ENCODE data around the gene NRIP1.

NRIP1 gene

GRCh38 chr21:15027056-15027455, 37.7 kb downstream of the NRIP1 start:
- Histone ChIP-seq H3K9me3 (ENCODE audit: control insufficient read depth, insufficient read depth, low read length) (no peaks in the 10 kb centered on the region), H3K27ac (ENCODE audit: low read length) (no peak overlapping the region), H3K4me3 (ENCODE audit: low read length) (no peak overlapping the region), H3K27me3 (ENCODE audit: control insufficient read depth, insufficient read depth, low read length) (no peaks in the 10 kb centered on the region), H3K36me3 (ENCODE audit: control insufficient read depth, insufficient read depth, low read length) (no peaks in the 10 kb centered on the region), H3K4me1 (ENCODE audit: control insufficient read depth, insufficient read depth, low read length) (no peaks in the 10 kb centered on the region)
- no peak for DNase-seq (ENCODE audit: low read depth, low spot score)
- WGBS (ENCODE audit: insufficient coverage, insufficient read length) = 100% methylated on average over 2 of the region's 5 CpGs

DNA sequence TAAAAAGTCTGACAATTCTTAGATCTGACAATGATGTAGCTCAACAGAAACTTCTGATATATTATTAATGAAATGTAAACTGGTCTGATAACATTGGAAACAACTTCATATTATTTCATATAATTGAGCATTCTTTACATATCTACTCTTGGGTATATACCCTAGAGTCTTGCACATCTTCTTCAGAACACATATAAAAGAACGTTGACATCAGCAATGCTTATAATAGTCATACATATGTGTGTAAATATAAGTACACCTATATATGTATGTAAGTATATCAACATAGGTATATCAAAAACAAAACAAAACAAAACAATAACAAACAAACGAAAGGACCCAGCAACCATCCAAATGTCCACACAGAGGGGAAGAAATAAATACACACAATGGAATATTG, 38.4 kb downstream of the NRIP1 start:
- WGBS (ENCODE audit: insufficient coverage, insufficient read length) = no CpG with 5 or more reads among the region's 2 CpGs
- Histone ChIP-seq H3K9me3 (ENCODE audit: control insufficient read depth, insufficient read depth, low read length) (no peaks in the 10 kb centered on the region), H3K4me3 (ENCODE audit: low read length) (no peak overlapping the region), H3K36me3 (ENCODE audit: control insufficient read depth, insufficient read depth, low read length) (no peaks in the 10 kb centered on the region), H3K27me3 (ENCODE audit: control insufficient read depth, insufficient read depth, low read length) (no peaks in the 10 kb centered on the region), H3K4me1 (ENCODE audit: control insufficient read depth, insufficient read depth, low read length) (no peaks in the 10 kb centered on the region), H3K27ac (ENCODE audit: low read length) (no peak overlapping the region)
- DNase-seq (ENCODE audit: low read depth, low spot score) = no peak

GRCh38 chr21:15023776-15024175, 41.0 kb downstream of the NRIP1 start:
- no CpG with 5 or more reads among the region's 5 CpGs for WGBS (ENCODE audit: insufficient coverage, insufficient read length)
- Histone ChIP-seq H3K9me3 (ENCODE audit: control insufficient read depth, insufficient read depth, low read length) (no peaks in the 10 kb centered on the region), H3K4me1 (ENCODE audit: control insufficient read depth, insufficient read depth, low read length) (no peaks in the 10 kb centered on the region), H3K4me3 (ENCODE audit: low read length) (no peak overlapping the region), H3K36me3 (ENCODE audit: control insufficient read depth, insufficient read depth, low read length) (no peaks in the 10 kb centered on the region), H3K27me3 (ENCODE audit: control insufficient read depth, insufficient read depth, low read length) (no peaks in the 10 kb centered on the region), H3K27ac (ENCODE audit: low read length) (no peak overlapping the region)
- DNase-seq (ENCODE audit: low read depth, low spot score) = no peak

- Histone ChIP-seq H3K9me3 (ENCODE audit: control insufficient read depth, insufficient read depth, low read length) (no peaks in the 10 kb centered on the region), H3K4me1 (ENCODE audit: control insufficient read depth, insufficient read depth, low read length) (no peaks in the 10 kb centered on the region), H3K36me3 (ENCODE audit: control insufficient read depth, insufficient read depth, low read length) (no peaks in the 10 kb centered on the region), H3K27ac (ENCODE audit: low read length) (no peak overlapping the region), H3K27me3 (ENCODE audit: control insufficient read depth, insufficient read depth, low read length) (no peaks in the 10 kb centered on the region), H3K4me3 (ENCODE audit: low read length) (no peak overlapping the region)
- WGBS (ENCODE audit: insufficient coverage, insufficient read length) = no CpG with 5 or more reads among the region's 6 CpGs
- no peak for DNase-seq (ENCODE audit: low read depth, low spot score)
These were observed 42.1 kb downstream of the NRIP1 start for GRCh38 chr21:15022608-15023261.

DNA sequence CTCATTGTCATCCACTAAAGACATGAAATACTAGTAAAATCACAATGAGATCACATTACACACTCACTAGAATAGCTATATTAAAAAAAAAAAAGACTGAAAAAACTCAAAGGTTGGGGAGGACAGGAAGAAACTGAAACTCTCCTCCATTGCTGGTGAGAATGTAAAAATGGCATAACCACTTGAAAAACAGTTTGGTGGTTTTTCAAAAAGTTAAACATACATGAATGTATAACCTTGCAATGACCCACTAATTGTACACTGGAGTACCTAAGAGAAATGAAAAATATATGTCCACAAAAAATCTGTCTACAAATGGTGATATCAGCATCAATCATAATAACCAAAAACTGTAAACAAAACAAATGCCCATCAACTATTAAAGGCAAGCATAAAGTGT, 44.0 kb downstream of the NRIP1 start:
- no peaks in the 10 kb centered on the region for H3K27me3 ChIP-seq (ENCODE audit: control insufficient read depth, insufficient read depth, low read length)
- no peak overlapping the region for H3K27ac ChIP-seq (ENCODE audit: low read length)
- no peaks in the 10 kb centered on the region for H3K36me3 ChIP-seq (ENCODE audit: control insufficient read depth, insufficient read depth, low read length)
- H3K4me1 ChIP-seq (ENCODE audit: control insufficient read depth, insufficient read depth, low read length) = no peaks in the 10 kb centered on the region
- no peaks in the 10 kb centered on the region for H3K9me3 ChIP-seq (ENCODE audit: control insufficient read depth, insufficient read depth, low read length)
- no peak for DNase-seq (ENCODE audit: low read depth, low spot score)
- no peak overlapping the region for H3K4me3 ChIP-seq (ENCODE audit: low read length)

GRCh38 chr21:15018382-15018781, 46.4 kb downstream of the NRIP1 start:
- DNase-seq (ENCODE audit: low read depth, low spot score) = no peak
- Histone ChIP-seq H3K4me1 (ENCODE audit: control insufficient read depth, insufficient read depth, low read length) (no peaks in the 10 kb centered on the region), H3K27me3 (ENCODE audit: control insufficient read depth, insufficient read depth, low read length) (no peaks in the 10 kb centered on the region), H3K27ac (ENCODE audit: low read length) (no peak overlapping the region), H3K9me3 (ENCODE audit: control insufficient read depth, insufficient read depth, low read length) (no peaks in the 10 kb centered on the region), H3K4me3 (ENCODE audit: low read length) (no peak overlapping the region), H3K36me3 (ENCODE audit: control insufficient read depth, insufficient read depth, low read length) (no peaks in the 10 kb centered on the region)
- WGBS (ENCODE audit: insufficient coverage, insufficient read length) = no CpG with 5 or more reads among the region's 2 CpGs

- H3K9me3 ChIP-seq (ENCODE audit: control insufficient read depth, insufficient read depth, low read length) = no peaks in the 10 kb centered on the region
- H3K4me1 ChIP-seq (ENCODE audit: control insufficient read depth, insufficient read depth, low read length) = no peaks in the 10 kb centered on the region
- WGBS (ENCODE audit: insufficient coverage, insufficient read length) = no CpG with 5 or more reads among the region's 5 CpGs
- no peak for DNase-seq (ENCODE audit: low read depth, low spot score)
- no peak overlapping the region for H3K27ac ChIP-seq (ENCODE audit: low read length)
- H3K36me3 ChIP-seq (ENCODE audit: control insufficient read depth, insufficient read depth, low read length) = no peaks in the 10 kb centered on the region
- H3K27me3 ChIP-seq (ENCODE audit: control insufficient read depth, insufficient read depth, low read length) = no peaks in the 10 kb centered on the region
- no peak overlapping the region for H3K4me3 ChIP-seq (ENCODE audit: low read length)
These were observed 49.0 kb downstream of the NRIP1 start for GRCh38 chr21:15015622-15016471.

- Histone ChIP-seq H3K36me3 (ENCODE audit: control insufficient read depth, insufficient read depth, low read length) (no peaks in the 10 kb centered on the region), H3K9me3 (ENCODE audit: control insufficient read depth, insufficient read depth, low read length) (no peaks in the 10 kb centered on the region), H3K4me1 (ENCODE audit: control insufficient read depth, insufficient read depth, low read length) (no peaks in the 10 kb centered on the region), H3K27me3 (ENCODE audit: control insufficient read depth, insufficient read depth, low read length) (no peaks in the 10 kb centered on the region), H3K27ac (ENCODE audit: low read length) (no peak overlapping the region), H3K4me3 (ENCODE audit: low read length) (no peak overlapping the region)
- no peak for DNase-seq (ENCODE audit: low read depth, low spot score)
- WGBS (ENCODE audit: insufficient coverage, insufficient read length) = no CpG with 5 or more reads among the region's 2 CpGs
These were observed 50.6 kb downstream of the NRIP1 start for GRCh38 chr21:15014221-15014620.

DNA sequence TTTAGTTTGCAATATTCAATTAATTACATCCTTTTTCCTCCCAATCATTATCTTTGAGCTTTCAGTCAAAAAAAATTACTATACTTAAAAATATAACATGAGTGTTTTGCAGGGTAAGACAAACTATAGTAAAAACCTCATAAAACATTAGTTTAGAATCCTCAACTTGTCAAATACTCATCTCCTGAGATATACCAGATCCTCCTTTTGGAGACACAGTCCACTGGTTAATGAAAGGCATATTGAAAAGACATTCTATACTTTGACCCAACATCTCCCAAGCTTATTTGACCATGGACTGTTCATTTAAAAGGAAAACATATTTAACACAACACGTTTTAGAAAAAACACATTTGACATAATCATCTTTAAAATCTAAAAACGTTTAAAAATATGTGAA, 52.8 kb downstream of the NRIP1 start:
- Histone ChIP-seq H3K4me3 (ENCODE audit: low read length) (no peak overlapping the region), H3K4me1 (ENCODE audit: control insufficient read depth, insufficient read depth, low read length) (no peaks in the 10 kb centered on the region), H3K9me3 (ENCODE audit: control insufficient read depth, insufficient read depth, low read length) (no peaks in the 10 kb centered on the region), H3K27me3 (ENCODE audit: control insufficient read depth, insufficient read depth, low read length) (no peaks in the 10 kb centered on the region), H3K27ac (ENCODE audit: low read length) (no peak overlapping the region), H3K36me3 (ENCODE audit: control insufficient read depth, insufficient read depth, low read length) (no peaks in the 10 kb centered on the region)
- 100% methylated on average over 2 of the region's 2 CpGs for WGBS (ENCODE audit: insufficient coverage, insufficient read length)
- no peak for DNase-seq (ENCODE audit: low read depth, low spot score)

GRCh38 chr21:15010645-15011044, 54.2 kb downstream of the NRIP1 start:
- Histone ChIP-seq H3K9me3 (ENCODE audit: control insufficient read depth, insufficient read depth, low read length) (no peaks in the 10 kb centered on the region), H3K4me3 (ENCODE audit: low read length) (no peak overlapping the region), H3K27me3 (ENCODE audit: control insufficient read depth, insufficient read depth, low read length) (no peaks in the 10 kb centered on the region), H3K4me1 (ENCODE audit: control insufficient read depth, insufficient read depth, low read length) (no peaks in the 10 kb centered on the region), H3K27ac (ENCODE audit: low read length) (no peak overlapping the region), H3K36me3 (ENCODE audit: control insufficient read depth, insufficient read depth, low read length) (no peaks in the 10 kb centered on the region)
- WGBS (ENCODE audit: insufficient coverage, insufficient read length) = no CpG with 5 or more reads among the region's 4 CpGs
- DNase-seq (ENCODE audit: low read depth, low spot score) = no peak

Data from iPS DF 6.9 (cell line).